ENCODE measurements around the gene HDC. TPM values are rescaled to one million over a fixed set of nuclear protein-coding genes. Genes with fewer than 3 reads are reported as not detected.

HDC gene
- total and polyA plus RNA-seq, 10 of the 15 experiments (the other 5 are each of a cell fraction or from before 2014, with no cell fraction given): not detected

DNA sequence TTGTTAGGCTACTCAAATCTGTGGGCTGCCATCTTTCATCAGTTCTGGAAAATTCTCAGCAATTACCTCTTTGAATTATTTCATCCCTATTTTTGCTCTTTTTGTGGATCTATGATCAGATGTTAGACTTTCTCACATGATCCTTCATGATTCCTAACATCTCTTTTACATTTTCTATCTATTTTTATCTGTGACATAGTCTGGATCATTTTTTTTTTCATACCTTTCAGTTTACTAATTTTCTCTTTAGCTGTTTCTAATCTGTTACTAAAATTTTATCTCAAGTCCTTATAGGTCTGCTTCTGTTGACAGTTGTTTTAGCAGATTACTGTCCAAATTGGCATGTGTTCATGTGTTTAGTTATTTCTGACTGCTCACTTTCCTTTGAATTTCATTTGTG, 42.3 kb upstream of the HDC start:
- DNase-seq (ENCODE audit: low read depth, low spot score): no peak
- Histone ChIP-seq H3K27me3 (replicated peaks in 1 of 2; ENCODE audit: control insufficient read depth in 2 of 2, insufficient read depth in 2 of 2, low read length in 1 of 2) (no peaks in the 10 kb centered on the region), H3K9ac (ENCODE audit: control insufficient read depth, insufficient read depth, low read length) (no peak overlapping the region), H3K27ac (ENCODE audit: control insufficient read depth, insufficient read depth) (no peak overlapping the region), H3K9me3 (replicated peaks; ENCODE audit: control insufficient read depth, insufficient read depth, low read length) (peaks cover 8% of the 10 kb centered on the region; the same call in 2 of the 3 replicates), H2AFZ (ENCODE audit: control insufficient read depth, low read depth, low read length) (no peak overlapping the region), H3K4me3 (no peak overlapping the region), H3K79me2 (ENCODE audit: control insufficient read depth, insufficient read depth, low read length) (peaks cover 5% of the 10 kb centered on the region), H4K20me1 (ENCODE audit: control insufficient read depth, insufficient read depth) (no peaks in the 10 kb centered on the region), H3K4me1 (ENCODE audit: control insufficient read depth, insufficient read depth, low read length) (peaks cover under 1% of the 10 kb centered on the region; the same call in 1 of the 2 replicates), H3K4me2 (ENCODE audit: control insufficient read depth, insufficient read depth) (no peak overlapping the region), H3K36me3 (ENCODE audit: control insufficient read depth in 2 of 2, insufficient read depth in 2 of 2, low read length in 1 of 2) (peaks cover 0 to 9% of the 10 kb centered on the region in 2 experiments; a peak in 3 of 4 replicates)
- ChIA-PET RAD21 (ENCODE audit: unreplicated experiment) (no interaction called here), CTCF (interaction anchor here (0.7 to 0.9 kb wide), 2 partner anchors 8 to 153 kb away, joined by 3 to 6 read pairs; no protein-coding TSS in a partner anchor), SMC1A (ENCODE audit: uncharacterized antibody, unreplicated experiment) (interaction anchor here (0.7 kb wide), 1 partner anchor 609 kb away, joined by 3 read pairs; no protein-coding TSS in a partner anchor), POLR2A (interaction anchor here (0.6 kb wide), 1 partner anchor 8 kb away, joined by 4 read pairs; no protein-coding TSS in a partner anchor)
- no TSS peak for BruUV-seq (replicated peaks)
- TF ChIP-seq, protein P1, sequence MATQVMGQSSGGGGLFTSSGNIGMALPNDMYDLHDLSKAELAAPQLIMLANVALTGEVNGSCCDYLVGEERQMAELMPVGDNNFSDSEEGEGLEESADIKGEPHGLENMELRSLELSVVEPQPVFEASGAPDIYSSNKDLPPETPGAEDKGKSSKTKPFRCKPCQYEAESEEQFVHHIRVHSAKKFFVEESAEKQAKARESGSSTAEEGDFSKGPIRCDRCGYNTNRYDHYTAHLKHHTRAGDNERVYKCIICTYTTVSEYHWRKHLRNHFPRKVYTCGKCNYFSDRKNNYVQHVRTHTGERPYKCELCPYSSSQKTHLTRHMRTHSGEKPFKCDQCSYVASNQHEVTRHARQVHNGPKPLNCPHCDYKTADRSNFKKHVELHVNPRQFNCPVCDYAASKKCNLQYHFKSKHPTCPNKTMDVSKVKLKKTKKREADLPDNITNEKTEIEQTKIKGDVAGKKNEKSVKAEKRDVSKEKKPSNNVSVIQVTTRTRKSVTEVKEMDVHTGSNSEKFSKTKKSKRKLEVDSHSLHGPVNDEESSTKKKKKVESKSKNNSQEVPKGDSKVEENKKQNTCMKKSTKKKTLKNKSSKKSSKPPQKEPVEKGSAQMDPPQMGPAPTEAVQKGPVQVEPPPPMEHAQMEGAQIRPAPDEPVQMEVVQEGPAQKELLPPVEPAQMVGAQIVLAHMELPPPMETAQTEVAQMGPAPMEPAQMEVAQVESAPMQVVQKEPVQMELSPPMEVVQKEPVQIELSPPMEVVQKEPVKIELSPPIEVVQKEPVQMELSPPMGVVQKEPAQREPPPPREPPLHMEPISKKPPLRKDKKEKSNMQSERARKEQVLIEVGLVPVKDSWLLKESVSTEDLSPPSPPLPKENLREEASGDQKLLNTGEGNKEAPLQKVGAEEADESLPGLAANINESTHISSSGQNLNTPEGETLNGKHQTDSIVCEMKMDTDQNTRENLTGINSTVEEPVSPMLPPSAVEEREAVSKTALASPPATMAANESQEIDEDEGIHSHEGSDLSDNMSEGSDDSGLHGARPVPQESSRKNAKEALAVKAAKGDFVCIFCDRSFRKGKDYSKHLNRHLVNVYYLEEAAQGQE (IDR thresholded peaks at IDR 0.05; ENCODE audit: low read depth, low read length): no peak
- TF ChIP-seq, protein P2, sequence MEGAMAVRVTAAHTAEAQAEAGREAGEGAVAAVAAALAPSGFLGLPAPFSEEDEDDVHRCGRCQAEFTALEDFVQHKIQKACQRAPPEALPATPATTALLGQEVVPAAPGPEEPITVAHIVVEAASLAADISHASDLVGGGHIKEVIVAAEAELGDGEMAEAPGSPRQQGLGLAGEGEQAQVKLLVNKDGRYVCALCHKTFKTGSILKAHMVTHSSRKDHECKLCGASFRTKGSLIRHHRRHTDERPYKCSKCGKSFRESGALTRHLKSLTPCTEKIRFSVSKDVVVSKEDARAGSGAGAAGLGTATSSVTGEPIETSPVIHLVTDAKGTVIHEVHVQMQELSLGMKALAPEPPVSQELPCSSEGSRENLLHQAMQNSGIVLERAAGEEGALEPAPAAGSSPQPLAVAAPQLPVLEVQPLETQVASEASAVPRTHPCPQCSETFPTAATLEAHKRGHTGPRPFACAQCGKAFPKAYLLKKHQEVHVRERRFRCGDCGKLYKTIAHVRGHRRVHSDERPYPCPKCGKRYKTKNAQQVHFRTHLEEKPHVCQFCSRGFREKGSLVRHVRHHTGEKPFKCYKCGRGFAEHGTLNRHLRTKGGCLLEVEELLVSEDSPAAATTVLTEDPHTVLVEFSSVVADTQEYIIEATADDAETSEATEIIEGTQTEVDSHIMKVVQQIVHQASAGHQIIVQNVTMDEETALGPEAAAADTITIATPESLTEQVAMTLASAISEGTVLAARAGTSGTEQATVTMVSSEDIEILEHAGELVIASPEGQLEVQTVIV (IDR thresholded peaks at IDR 0.05; ENCODE audit: borderline replicate concordance, partially characterized antibody): no peak
- TF ChIP-seq, protein P3, sequence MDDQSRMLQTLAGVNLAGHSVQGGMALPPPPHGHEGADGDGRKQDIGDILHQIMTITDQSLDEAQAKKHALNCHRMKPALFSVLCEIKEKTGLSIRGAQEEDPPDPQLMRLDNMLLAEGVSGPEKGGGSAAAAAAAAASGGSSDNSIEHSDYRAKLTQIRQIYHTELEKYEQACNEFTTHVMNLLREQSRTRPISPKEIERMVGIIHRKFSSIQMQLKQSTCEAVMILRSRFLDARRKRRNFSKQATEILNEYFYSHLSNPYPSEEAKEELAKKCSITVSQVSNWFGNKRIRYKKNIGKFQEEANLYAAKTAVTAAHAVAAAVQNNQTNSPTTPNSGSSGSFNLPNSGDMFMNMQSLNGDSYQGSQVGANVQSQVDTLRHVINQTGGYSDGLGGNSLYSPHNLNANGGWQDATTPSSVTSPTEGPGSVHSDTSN (IDR thresholded peaks at IDR 0.05; ENCODE audit: insufficient replicate concordance, low read depth, low read length): no peak
- TF ChIP-seq MXI1 (IDR thresholded peaks at IDR 0.05; ENCODE audit: low read depth, low read length): no peak
- no peak for TF ChIP-seq PML (IDR thresholded peaks at IDR 0.05; ENCODE audit: low read length)
- TF ChIP-seq, protein P4, sequence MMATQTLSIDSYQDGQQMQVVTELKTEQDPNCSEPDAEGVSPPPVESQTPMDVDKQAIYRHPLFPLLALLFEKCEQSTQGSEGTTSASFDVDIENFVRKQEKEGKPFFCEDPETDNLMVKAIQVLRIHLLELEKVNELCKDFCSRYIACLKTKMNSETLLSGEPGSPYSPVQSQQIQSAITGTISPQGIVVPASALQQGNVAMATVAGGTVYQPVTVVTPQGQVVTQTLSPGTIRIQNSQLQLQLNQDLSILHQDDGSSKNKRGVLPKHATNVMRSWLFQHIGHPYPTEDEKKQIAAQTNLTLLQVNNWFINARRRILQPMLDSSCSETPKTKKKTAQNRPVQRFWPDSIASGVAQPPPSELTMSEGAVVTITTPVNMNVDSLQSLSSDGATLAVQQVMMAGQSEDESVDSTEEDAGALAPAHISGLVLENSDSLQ (IDR thresholded peaks at IDR 0.05): no peak
- TF ChIP-seq RB1 (IDR thresholded peaks at IDR 0.05; ENCODE audit: borderline replicate concordance): no peak
- TF ChIP-seq JUND (IDR thresholded peaks at IDR 0.05; ENCODE audit: low read depth, low read length): no peak
- TF ChIP-seq HCFC1 (IDR thresholded peaks at IDR 0.05; ENCODE audit: low read length): no peak
- no peak for TF ChIP-seq IRF4 (IDR thresholded peaks at IDR 0.05; ENCODE audit: low read depth, low read length)
- TF ChIP-seq BRCA1 (IDR thresholded peaks at IDR 0.05; ENCODE audit: low read depth, low read length): no peak
- TF ChIP-seq, protein P5, sequence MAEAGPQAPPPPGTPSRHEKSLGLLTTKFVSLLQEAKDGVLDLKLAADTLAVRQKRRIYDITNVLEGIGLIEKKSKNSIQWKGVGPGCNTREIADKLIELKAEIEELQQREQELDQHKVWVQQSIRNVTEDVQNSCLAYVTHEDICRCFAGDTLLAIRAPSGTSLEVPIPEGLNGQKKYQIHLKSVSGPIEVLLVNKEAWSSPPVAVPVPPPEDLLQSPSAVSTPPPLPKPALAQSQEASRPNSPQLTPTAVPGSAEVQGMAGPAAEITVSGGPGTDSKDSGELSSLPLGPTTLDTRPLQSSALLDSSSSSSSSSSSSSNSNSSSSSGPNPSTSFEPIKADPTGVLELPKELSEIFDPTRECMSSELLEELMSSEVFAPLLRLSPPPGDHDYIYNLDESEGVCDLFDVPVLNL (IDR thresholded peaks at IDR 0.05; ENCODE audit: low read depth, low read length): no peak
- TF ChIP-seq FOS (IDR thresholded peaks at IDR 0.05; ENCODE audit: borderline replicate concordance, extremely low read depth, insufficient read length): no peak
- FAIRE-seq: no peak
- no peak for ATAC-seq
- in situ Hi-C loops (cut with MboI) (no loop called here), intact Hi-C loops (cut with micrococcal nuclease; ENCODE audit: unreplicated experiment) (no loop called here)
